NCI-H146 treated with DMSO at 0.1 percent for 48 hours (cell line): ENCODE results near the gene CYP2W1.

Source experiments
- DNase-seq: peaks from one replicate; lab custom pipeline; 2025; ENCODE audit not compliant: unreplicated experiment; lab: John Stamatoyannopoulos, UW

Gene CYP2W1

GRCh38 chr7:1013581-1013980 is 30.6 kb downstream of the CYP2W1 start:
- no peak for DNase-seq

GRCh38 chr7:1014681-1015080 is 31.7 kb downstream of the CYP2W1 start:
- DNase-seq: no peak

- DNase-seq: peak; percentile 1
Measured at GRCh38 chr7:1015196-1016121, 32.5 kb downstream of the CYP2W1 start.

GRCh38 chr7:1016577-1017531 is 33.9 kb downstream of the CYP2W1 start:
- DNase-seq: no peak

GRCh38 chr7:1017586-1018333 is 34.8 kb downstream of the CYP2W1 start:
- no peak for DNase-seq

- DNase-seq: no peak
Measured at GRCh38 chr7:1018334-1018695, 35.3 kb downstream of the CYP2W1 start.

GRCh38 chr7:1019255-1019785 is 36.3 kb downstream of the CYP2W1 start:
- no peak for DNase-seq

- DNase-seq: no peak
Measured at GRCh38 chr7:1019789-1020610, 37.0 kb downstream of the CYP2W1 start.

- no peak for DNase-seq
Measured at GRCh38 chr7:1020849-1021251, 37.9 kb downstream of the CYP2W1 start.

- no peak for DNase-seq
Measured at GRCh38 chr7:1021366-1021765, 38.4 kb downstream of the CYP2W1 start.

GRCh38 chr7:1021931-1022330 is 39.0 kb downstream of the CYP2W1 start:
- DNase-seq: no peak

GRCh38 chr7:1022356-1022755 is 39.4 kb downstream of the CYP2W1 start:
- DNase-seq: no peak

- no peak for DNase-seq
Measured at GRCh38 chr7:1022801-1023465, 40.0 kb downstream of the CYP2W1 start.

- no peak for DNase-seq
Measured at GRCh38 chr7:1024331-1024841, 41.4 kb downstream of the CYP2W1 start.

- no peak for DNase-seq
Measured at GRCh38 chr7:1024876-1025742, 42.1 kb downstream of the CYP2W1 start.

- no peak for DNase-seq
Measured at GRCh38 chr7:1025743-1026581, 43.0 kb downstream of the CYP2W1 start.

- no peak for DNase-seq
Measured at GRCh38 chr7:1026721-1027161, 43.8 kb downstream of the CYP2W1 start.
